Measurements from ENCODE around the gene INO80C. TPM values are rescaled to one million over a fixed set of nuclear protein-coding genes. Genes with fewer than 3 reads are reported as not detected.

INO80C gene, protein sequence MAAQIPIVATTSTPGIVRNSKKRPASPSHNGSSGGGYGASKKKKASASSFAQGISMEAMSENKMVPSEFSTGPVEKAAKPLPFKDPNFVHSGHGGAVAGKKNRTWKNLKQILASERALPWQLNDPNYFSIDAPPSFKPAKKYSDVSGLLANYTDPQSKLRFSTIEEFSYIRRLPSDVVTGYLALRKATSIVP
- total RNA-seq, result 10 to 100 TPM in 7 of 8 experiments, 1 to 10 TPM in 1; 5.8 to 35.9 (median 15.7) TPM

GRCh38 chr18:35497370-35498197 lies at the start of gene INO80C:
Gene INO80C (minus strand): TSS chr18:35497960. CDS start chr18:35497874, 86 bp downstream.
- in situ Hi-C loops (cut with MboI; ENCODE audit: low pct_unique_long_range_greater_than_20kb in 2 of 9, low sequenced_read_pairs in 9 of 9, unreplicated experiment in 9 of 9), result no loop called here
- Histone ChIP-seq H3K4me3 (peak within 1 kb of the TSS; percentile 77 to 95 (median 81)), H3K27ac (peak within 1 kb of the TSS; percentile 92 to 95), H3K4me1 (replicated peaks in 1 of 2) (peaks cover 8 to 33% of the 10 kb centered on the region in 2 donors)
- ATAC-seq (replicated peaks in 6 of 8), result peak; percentile 78 to 96 (median 94)
- WGBS, 10 experiments, result 0 to 7% (median 0%) methylated on average over 1 to 33 of the region's 61 CpGs; no CpG with 5 or more reads in 2 of the 10 experiments

- in situ Hi-C loops (cut with MboI; ENCODE audit: low pct_unique_long_range_greater_than_20kb in 2 of 9, low sequenced_read_pairs in 9 of 9, unreplicated experiment in 9 of 9), result no loop called here
- Histone ChIP-seq H3K4me1 (replicated peaks in 1 of 2) (no peaks in the 10 kb centered on the region), H3K27ac (no peak overlapping the region), H3K4me3 (no peak overlapping the region)
- no peak for ATAC-seq (replicated peaks in 6 of 8)
- 10 to 100% (median 50%) methylated on average over 1 to 2 of the region's 2 CpGs; no CpG with 5 or more reads in 2 of the 10 experiments for WGBS, 10 experiments
These were observed 49.3 kb upstream of the INO80C start for GRCh38 chr18:35547008-35547605.

DNA sequence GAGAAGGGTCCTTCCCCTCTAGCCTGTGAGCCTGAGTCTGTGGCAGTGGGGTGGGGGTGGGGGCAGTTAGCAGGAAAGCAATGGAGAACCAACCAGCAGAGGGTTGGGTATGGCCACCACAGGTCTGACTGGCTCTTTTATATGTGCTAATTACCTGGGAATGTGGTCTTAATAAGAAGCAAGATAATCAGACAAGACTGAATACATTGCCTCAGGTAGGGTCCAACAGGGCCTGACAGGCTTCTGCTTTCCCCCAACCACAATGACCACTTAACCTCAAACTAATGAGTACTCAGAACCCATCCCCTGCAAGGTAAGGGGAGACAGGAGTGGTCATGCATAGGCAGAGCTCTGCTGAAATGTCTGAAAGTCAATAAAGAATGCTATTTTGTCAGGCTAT lies 44.6 kb upstream of the INO80C start:
- ATAC-seq (replicated peaks in 6 of 8), result no peak
- in situ Hi-C loops (cut with MboI; ENCODE audit: low pct_unique_long_range_greater_than_20kb in 2 of 9, low sequenced_read_pairs in 9 of 9, unreplicated experiment in 9 of 9), result no loop called here

GRCh38 chr18:35535297-35535696 lies 37.5 kb upstream of the INO80C start:
- WGBS, 10 experiments, result 44 to 100% (median 92%) methylated on average over 1 of the region's 1 CpG; no CpG with 5 or more reads in 5 of the 10 experiments
- no peak overlapping the region for H3K27ac ChIP-seq
- H3K4me1 ChIP-seq (replicated peaks in 1 of 2), result no peaks in the 10 kb centered on the region
- in situ Hi-C loops (cut with MboI; ENCODE audit: low pct_unique_long_range_greater_than_20kb in 2 of 9, low sequenced_read_pairs in 9 of 9, unreplicated experiment in 9 of 9), result no loop called here
- no peak for ATAC-seq (replicated peaks in 6 of 8)
- no peak overlapping the region for H3K4me3 ChIP-seq

More for the DNA sequence above, 44.6 kb upstream of the INO80C start:
- Histone ChIP-seq H3K4me3 (no peak overlapping the region), H3K4me1 (replicated peaks in 1 of 2) (no peaks in the 10 kb centered on the region), H3K27ac (no peak overlapping the region)

DNA sequence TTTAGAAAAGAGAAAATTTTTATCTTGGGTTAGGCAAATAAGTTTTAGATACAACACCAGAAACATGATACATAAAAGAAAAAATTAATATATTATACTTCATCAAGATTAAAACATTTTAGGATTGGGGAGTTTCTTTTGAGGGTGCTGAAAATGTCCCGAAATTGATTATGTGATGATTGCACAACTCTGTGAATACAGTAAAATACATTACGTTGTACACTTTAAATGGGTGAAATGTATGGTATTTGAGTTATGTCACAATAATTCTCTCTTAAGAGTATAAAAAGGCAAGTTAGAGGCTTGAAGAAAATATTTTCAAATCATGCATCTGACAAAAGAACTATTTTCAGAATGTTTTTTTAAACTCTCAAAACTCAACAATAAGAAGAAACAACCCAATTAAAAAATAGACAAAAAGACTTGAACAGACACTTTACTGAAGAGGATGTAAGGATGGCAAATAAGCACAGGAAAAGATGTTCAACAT lies 36.2 kb upstream of the INO80C start:
- Histone ChIP-seq H3K4me1 (replicated peaks in 1 of 2) (no peaks in the 10 kb centered on the region), H3K27ac (no peak overlapping the region), H3K4me3 (no peak overlapping the region)
- in situ Hi-C loops (cut with MboI; ENCODE audit: low pct_unique_long_range_greater_than_20kb in 2 of 9, low sequenced_read_pairs in 9 of 9, unreplicated experiment in 9 of 9), result no loop called here
- no peak for ATAC-seq (replicated peaks in 6 of 8)
- 28 to 100% (median 76%) methylated on average over 1 to 2 of the region's 2 CpGs for WGBS, 10 experiments

- 67 to 100% (median 83%) methylated on average over 1 to 4 of the region's 4 CpGs; no CpG with 5 or more reads in 2 of the 10 experiments for WGBS, 10 experiments
- no peak overlapping the region for H3K4me3 ChIP-seq
- in situ Hi-C loops (cut with MboI; ENCODE audit: low pct_unique_long_range_greater_than_20kb in 2 of 9, low sequenced_read_pairs in 9 of 9, unreplicated experiment in 9 of 9), result no loop called here
- ATAC-seq (replicated peaks in 6 of 8), result peak in 4 of 8 experiments; percentile 12 to 66 (median 57)
- H3K4me1 ChIP-seq (replicated peaks in 1 of 2), result peaks cover 8 to 16% of the 10 kb centered on the region in 2 donors
- no peak overlapping the region for H3K27ac ChIP-seq
These were observed 31.1 kb upstream of the INO80C start for GRCh38 chr18:35528749-35529274.

- Histone ChIP-seq H3K4me1 (replicated peaks in 1 of 2) (peaks cover 15 to 20% of the 10 kb centered on the region in 2 donors), H3K4me3 (no peak overlapping the region), H3K27ac (no peak overlapping the region)
- ATAC-seq (replicated peaks in 6 of 8), result peak; percentile 19 to 91 (median 40)
- WGBS, 10 experiments, result 0 to 65% (median 33%) methylated on average over 1 to 5 of the region's 5 CpGs; no CpG with 5 or more reads in 1 of the 10 experiments
- in situ Hi-C loops (cut with MboI; ENCODE audit: low pct_unique_long_range_greater_than_20kb in 2 of 9, low sequenced_read_pairs in 9 of 9, unreplicated experiment in 9 of 9), result no loop called here
These were observed 28.8 kb upstream of the INO80C start for GRCh38 chr18:35526495-35527059.

DNA sequence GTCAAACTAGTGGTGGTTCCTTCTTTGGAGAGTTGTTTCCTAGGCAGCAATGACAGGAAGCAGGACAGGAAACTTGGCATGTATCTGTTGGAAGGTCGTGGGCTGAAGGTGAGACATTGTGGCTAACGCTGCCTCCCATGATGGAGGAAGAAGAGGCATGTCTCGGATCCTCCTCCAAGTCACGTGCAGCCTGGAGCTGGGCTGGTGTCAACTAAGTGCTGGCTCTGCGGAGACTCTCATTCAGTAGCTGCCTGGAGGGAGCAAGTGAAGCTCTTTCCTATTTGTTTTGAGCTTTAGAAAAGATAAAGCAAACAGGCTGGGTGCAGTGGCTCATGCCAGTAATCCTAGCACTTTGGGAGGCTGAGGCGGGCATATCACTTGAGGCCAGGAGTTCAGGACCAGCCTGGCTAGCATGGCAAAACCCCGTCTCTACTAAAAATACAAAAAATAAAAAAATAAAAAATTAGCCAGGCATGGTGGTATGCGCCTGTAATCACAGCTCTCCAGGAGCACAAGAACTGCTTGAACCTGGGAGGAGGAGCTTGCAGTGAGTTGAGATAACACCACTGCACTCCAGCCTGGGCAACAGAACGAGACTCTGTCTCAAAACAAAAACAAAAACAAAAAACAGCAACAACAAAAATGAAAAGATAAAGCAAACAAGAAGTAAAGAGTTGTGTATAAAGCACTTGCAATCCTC lies 28.2 kb upstream of the INO80C start:
- H3K4me1 ChIP-seq (replicated peaks in 1 of 2), result peaks cover 15 to 20% of the 10 kb centered on the region in 2 donors
- H3K4me3 ChIP-seq, result no peak overlapping the region
- in situ Hi-C loops (cut with MboI; ENCODE audit: low pct_unique_long_range_greater_than_20kb in 2 of 9, low sequenced_read_pairs in 9 of 9, unreplicated experiment in 9 of 9), result no loop called here
- 25 to 88% (median 77%) methylated on average over 3 to 8 of the region's 9 CpGs for WGBS, 10 experiments
- H3K27ac ChIP-seq, result no peak overlapping the region
- no peak for ATAC-seq (replicated peaks in 6 of 8)

- H3K27ac ChIP-seq, result peak overlapping the region; percentile 26 to 38
- WGBS, 10 experiments, result 62 to 100% (median 82%) methylated on average over 1 to 4 of the region's 5 CpGs; no CpG with 5 or more reads in 2 of the 10 experiments
- peak in 7 of 8 experiments; percentile 49 to 78 (median 66) for ATAC-seq (replicated peaks in 6 of 8)
- in situ Hi-C loops (cut with MboI; ENCODE audit: low pct_unique_long_range_greater_than_20kb in 2 of 9, low sequenced_read_pairs in 9 of 9, unreplicated experiment in 9 of 9), result no loop called here
- H3K4me3 ChIP-seq, result no peak overlapping the region
- peaks cover 15 to 20% of the 10 kb centered on the region in 2 donors for H3K4me1 ChIP-seq (replicated peaks in 1 of 2)
These were observed 26.5 kb upstream of the INO80C start for GRCh38 chr18:35524226-35524625.

DNA sequence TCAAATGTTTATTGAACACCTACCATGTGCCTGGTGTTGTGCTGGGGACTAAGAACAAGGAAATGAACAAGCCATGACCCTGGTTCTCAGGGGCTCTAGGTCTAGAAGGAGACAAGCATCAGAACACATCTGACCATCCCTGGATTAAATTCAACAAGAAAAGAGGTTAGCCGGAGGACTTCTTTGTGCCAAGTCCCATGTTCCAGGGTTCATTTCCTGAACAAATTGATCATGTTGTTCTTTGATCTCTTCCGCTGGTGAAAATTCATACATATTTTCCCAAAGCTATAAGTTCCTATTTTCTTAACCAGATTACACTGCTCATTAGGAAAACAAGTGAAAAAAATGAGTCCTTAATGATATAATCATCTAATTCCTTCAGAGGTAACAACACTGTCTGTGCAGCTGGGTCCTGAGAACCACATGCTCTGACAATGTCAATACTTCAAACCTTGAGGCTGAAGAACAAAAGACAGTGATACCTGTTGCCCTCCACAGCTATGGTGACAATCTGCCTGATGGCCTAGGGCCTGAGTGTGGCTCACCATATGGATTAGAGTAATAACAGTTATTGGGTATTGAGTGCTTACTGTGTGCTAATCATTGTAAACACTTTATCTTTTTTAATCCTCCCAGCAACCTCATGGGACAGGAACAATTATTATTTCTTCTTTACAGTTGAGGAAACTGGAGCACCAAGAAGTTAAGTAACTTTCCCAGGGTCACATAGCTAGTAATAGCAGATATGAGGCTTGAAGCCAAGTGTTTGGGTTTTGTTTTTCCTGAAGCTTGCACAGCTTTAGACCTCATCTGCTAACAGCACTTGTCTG lies 24.6 kb upstream of the INO80C start:
- no peak for ATAC-seq (replicated peaks in 6 of 8)
- WGBS, 10 experiments, result 33 to 100% (median 88%) methylated on average over 1 to 2 of the region's 2 CpGs; no CpG with 5 or more reads in 1 of the 10 experiments
- Histone ChIP-seq H3K27ac (no peak overlapping the region), H3K4me3 (no peak overlapping the region), H3K4me1 (replicated peaks in 1 of 2) (peaks cover 15 to 20% of the 10 kb centered on the region in 2 donors)
- in situ Hi-C loops (cut with MboI; ENCODE audit: low pct_unique_long_range_greater_than_20kb in 2 of 9, low sequenced_read_pairs in 9 of 9, unreplicated experiment in 9 of 9), result no loop called here

- WGBS, 10 experiments, result 70 to 100% (median 89%) methylated on average over 2 to 5 of the region's 5 CpGs; no CpG with 5 or more reads in 4 of the 10 experiments
- H3K27ac ChIP-seq, result no peak overlapping the region
- H3K4me1 ChIP-seq (replicated peaks in 1 of 2), result peaks cover 13 to 15% of the 10 kb centered on the region in 2 donors
- in situ Hi-C loops (cut with MboI; ENCODE audit: low pct_unique_long_range_greater_than_20kb in 2 of 9, low sequenced_read_pairs in 9 of 9, unreplicated experiment in 9 of 9), result no loop called here
- H3K4me3 ChIP-seq, result no peak overlapping the region
- ATAC-seq (replicated peaks in 6 of 8), result no peak
These were observed 23.4 kb upstream of the INO80C start for GRCh38 chr18:35521133-35521532.

All from motor neuron (in vitro differentiated cells).